Measurements from ENCODE around the gene RTKN2. TPM values are rescaled to one million over a fixed set of nuclear protein-coding genes. Genes with fewer than 3 reads are reported as not detected.

RTKN2 gene
- polyA plus RNA-seq, 3 donors: 0.07 to 0.08 TPM; not detected in 1

DNA sequence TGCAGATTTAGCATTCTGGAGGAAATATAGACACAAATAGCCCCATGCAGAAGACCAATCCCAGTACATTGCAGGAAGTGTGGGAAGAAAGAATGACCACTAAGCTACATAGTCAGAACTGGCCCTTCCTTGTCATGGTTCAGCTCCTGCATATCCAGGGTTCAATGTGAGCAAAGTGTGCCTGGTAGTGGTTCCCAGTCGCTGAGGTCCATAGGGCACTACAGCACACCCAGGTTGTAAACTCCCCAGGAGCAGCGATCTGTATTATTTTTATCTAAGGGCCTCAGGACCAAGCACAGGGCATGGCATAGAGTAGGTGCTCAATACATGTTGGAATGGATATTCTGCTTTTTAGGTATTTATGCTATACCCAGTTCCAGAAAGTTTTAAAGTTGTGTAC is 114.4 kb downstream of the RTKN2 start:
- Histone ChIP-seq H2AFZ (ENCODE audit: insufficient read depth, low read depth, low read length, poor library complexity, severe bottlenecking) (no peak overlapping the region), H3K27ac (ENCODE audit: low read depth in 1 of 2, low read length in 2 of 2) (no peak overlapping the region), H3K4me1 (ENCODE audit: control insufficient read depth in 1 of 2, insufficient read depth in 2 of 2, low read length in 2 of 2) (peaks cover 10 to 12% of the 10 kb centered on the region in 2 donors), H3K27me3 (ENCODE audit: control insufficient read depth in 2 of 2, insufficient read depth in 2 of 2, low read length in 2 of 2) (no peaks in the 10 kb centered on the region), H4K20me1 (ENCODE audit: insufficient read depth, low read length) (no peaks in the 10 kb centered on the region), H3K4me3 (replicated peaks in 1 of 3; ENCODE audit: low read depth in 2 of 3, low read length in 3 of 3) (no peak overlapping the region), H3K4me2 (replicated peaks; ENCODE audit: extremely low read depth, low read length, poor library complexity, severe bottlenecking) (no peak overlapping the region), H3K9ac (ENCODE audit: insufficient read depth, low read length, poor library complexity, severe bottlenecking) (no peak overlapping the region), H3K36me3 (replicated peaks in 1 of 2; ENCODE audit: control insufficient read depth in 1 of 2, insufficient read depth in 2 of 2, low read length in 2 of 2) (no peaks in the 10 kb centered on the region), H3K79me2 (ENCODE audit: insufficient read depth, low read length) (no peaks in the 10 kb centered on the region), H3K9me3 (replicated peaks in 1 of 2; ENCODE audit: control insufficient read depth in 1 of 2, insufficient read depth in 1 of 2, low read length in 2 of 2) (no peaks in the 10 kb centered on the region)
- peaks cover 22% of the 10 kb centered on the region for H3K4me1 Mint-ChIP-seq
- WGBS (ENCODE audit: insufficient coverage): 100% methylated on average over 1 of the region's 2 CpGs
- TF ChIP-seq, protein P1, sequence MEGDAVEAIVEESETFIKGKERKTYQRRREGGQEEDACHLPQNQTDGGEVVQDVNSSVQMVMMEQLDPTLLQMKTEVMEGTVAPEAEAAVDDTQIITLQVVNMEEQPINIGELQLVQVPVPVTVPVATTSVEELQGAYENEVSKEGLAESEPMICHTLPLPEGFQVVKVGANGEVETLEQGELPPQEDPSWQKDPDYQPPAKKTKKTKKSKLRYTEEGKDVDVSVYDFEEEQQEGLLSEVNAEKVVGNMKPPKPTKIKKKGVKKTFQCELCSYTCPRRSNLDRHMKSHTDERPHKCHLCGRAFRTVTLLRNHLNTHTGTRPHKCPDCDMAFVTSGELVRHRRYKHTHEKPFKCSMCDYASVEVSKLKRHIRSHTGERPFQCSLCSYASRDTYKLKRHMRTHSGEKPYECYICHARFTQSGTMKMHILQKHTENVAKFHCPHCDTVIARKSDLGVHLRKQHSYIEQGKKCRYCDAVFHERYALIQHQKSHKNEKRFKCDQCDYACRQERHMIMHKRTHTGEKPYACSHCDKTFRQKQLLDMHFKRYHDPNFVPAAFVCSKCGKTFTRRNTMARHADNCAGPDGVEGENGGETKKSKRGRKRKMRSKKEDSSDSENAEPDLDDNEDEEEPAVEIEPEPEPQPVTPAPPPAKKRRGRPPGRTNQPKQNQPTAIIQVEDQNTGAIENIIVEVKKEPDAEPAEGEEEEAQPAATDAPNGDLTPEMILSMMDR (IDR thresholded peaks at IDR 0.05): no peak
- H3K27ac Mint-ChIP-seq: no peak overlapping the region
- no peak for DNase-seq
- intact Hi-C loops (cut with micrococcal nuclease): loop anchor here in 1 of 2 donors (10.0 kb wide), 2 partner anchors 109 to 249 kb away; partner anchors contain the start of gene ARID5B
- no peaks in the 10 kb centered on the region for H3K36me3 Mint-ChIP-seq
- no peaks in the 10 kb centered on the region for H3K27me3 Mint-ChIP-seq (ENCODE audit: low read depth in 3 of 3)
- H3K9me3 Mint-ChIP-seq: peaks cover 0 to 2% (median 0%) of the 10 kb centered on the region in 7 donors
- H3K4me3 Mint-ChIP-seq: no peak overlapping the region

DNA sequence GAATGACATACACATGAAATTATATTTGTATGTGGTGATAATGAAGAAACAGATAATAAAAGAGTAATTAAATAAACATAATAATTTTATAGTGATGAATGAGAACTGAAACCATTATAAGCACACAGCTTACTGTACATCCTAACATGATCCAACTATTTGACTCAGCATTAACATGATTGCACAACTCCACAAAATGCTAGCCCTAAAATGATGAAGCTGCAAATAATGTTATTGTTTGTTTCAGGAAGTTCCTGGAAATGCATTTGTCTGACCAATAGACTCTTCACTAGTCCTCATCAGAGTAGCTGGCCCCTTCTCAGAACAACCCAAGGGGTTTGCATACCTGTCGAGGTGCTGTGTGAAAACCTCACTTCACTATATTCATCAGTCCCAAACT is 115.5 kb downstream of the RTKN2 start:
- TF ChIP-seq, protein P1 (IDR thresholded peaks at IDR 0.05): no peak
- Histone ChIP-seq H3K4me2 (replicated peaks; ENCODE audit: extremely low read depth, low read length, poor library complexity, severe bottlenecking) (no peak overlapping the region), H3K9ac (ENCODE audit: insufficient read depth, low read length, poor library complexity, severe bottlenecking) (no peak overlapping the region), H3K79me2 (ENCODE audit: insufficient read depth, low read length) (no peaks in the 10 kb centered on the region), H2AFZ (ENCODE audit: insufficient read depth, low read depth, low read length, poor library complexity, severe bottlenecking) (no peak overlapping the region), H3K4me3 (replicated peaks in 1 of 3; ENCODE audit: low read depth in 2 of 3, low read length in 3 of 3) (no peak overlapping the region), H3K27ac (ENCODE audit: low read depth in 1 of 2, low read length in 2 of 2) (no peak overlapping the region), H3K27me3 (ENCODE audit: control insufficient read depth in 2 of 2, insufficient read depth in 2 of 2, low read length in 2 of 2) (no peaks in the 10 kb centered on the region), H4K20me1 (ENCODE audit: insufficient read depth, low read length) (no peaks in the 10 kb centered on the region), H3K36me3 (replicated peaks in 1 of 2; ENCODE audit: control insufficient read depth in 1 of 2, insufficient read depth in 2 of 2, low read length in 2 of 2) (no peaks in the 10 kb centered on the region), H3K4me1 (ENCODE audit: control insufficient read depth in 1 of 2, insufficient read depth in 2 of 2, low read length in 2 of 2) (peaks cover 10 to 12% of the 10 kb centered on the region in 2 donors), H3K9me3 (replicated peaks in 1 of 2; ENCODE audit: control insufficient read depth in 1 of 2, insufficient read depth in 1 of 2, low read length in 2 of 2) (no peaks in the 10 kb centered on the region)
- no peak overlapping the region for H3K4me3 Mint-ChIP-seq
- WGBS (ENCODE audit: insufficient coverage): 78% methylated on average over 1 of the region's 1 CpG
- intact Hi-C loops (cut with micrococcal nuclease): loop anchor here in 1 of 2 donors (10.0 kb wide), 2 partner anchors 108 to 248 kb away; partner anchors contain the start of gene ARID5B
- no peaks in the 10 kb centered on the region for H3K36me3 Mint-ChIP-seq
- H3K9me3 Mint-ChIP-seq: peaks cover 0 to 2% (median 0%) of the 10 kb centered on the region in 7 donors
- peaks cover 16% of the 10 kb centered on the region for H3K4me1 Mint-ChIP-seq
- peak overlapping the region in 6 of 7 donors; percentile 45 to 86 (median 57) for H3K27ac Mint-ChIP-seq
- peak; percentile 71 to 86 (median 85) for DNase-seq
- H3K27me3 Mint-ChIP-seq (ENCODE audit: low read depth in 3 of 3): peaks cover 0 to 2% (median 0%) of the 10 kb centered on the region in 3 donors

Measured in CD14-positive monocyte (primary cell).